HEK293 (cell line): ENCODE results near the gene PRKACG.

ENCODE experiments used
- CTCF ChIA-PET: fragments of 350-600 bp; formaldehyde crosslinking; extraction: SDS; loops from one replicate; lab custom pipeline; 2021; ENCODE audit warnings: antibody characterized with exemption; lab: Yijun Ruan, JAX
- POLR2A ChIA-PET: fragments of 300-600 bp; formaldehyde crosslinking; extraction: SDS; loops from one replicate; lab custom pipeline; 2020; ENCODE audit warnings: antibody characterized with exemption, inconsistent platforms; lab: Yijun Ruan, JAX
- H3K27ac ChIP-seq: fragments of 200-500 bp; sonication (Bioruptor generic); 2 replicates; pipeline ENCODE4 v1.5.1; 2014; ENCODE audit warnings: low read depth, low read length, control low read depth, inconsistent platforms; ENCODE audit errors: extremely low read depth
- H3K36me3 ChIP-seq, 2 experiments: fragments of 200-500 bp in 1 of 2; sonication (Bioruptor generic) in 1 of 2; 1 replicate in 1 of 2; 2 replicates in 1 of 2; pipeline ENCODE4 v1.5.1; 2014 to 2017; ENCODE audit warnings: inconsistent platforms in 2 of 2, low read length in 2 of 2; ENCODE audit not compliant: control insufficient read depth in 2 of 2, insufficient read depth in 1 of 2
- H3K4me1 ChIP-seq: fragments of 200-500 bp; sonication (Bioruptor generic); 2 replicates; pipeline ENCODE4 v1.5.1; 2014; ENCODE audit warnings: mild to moderate bottlenecking, low read length, inconsistent platforms; ENCODE audit not compliant: control insufficient read depth, insufficient read depth
- H3K4me3 ChIP-seq: 2 replicates; pipeline ENCODE4 v1.5.1; 2011; ENCODE audit warnings: low read depth, mild to moderate bottlenecking, control low read depth, low read length, moderate library complexity
- H3K9me3 ChIP-seq: fragments of 200-500 bp; sonication (Bioruptor generic); 2 replicates; pipeline ENCODE4 v1.5.1; 2014; ENCODE audit warnings: low read depth, low read length, inconsistent platforms; ENCODE audit not compliant: control insufficient read depth, insufficient read depth
- HOXD13 ChIP-seq: sonication (generic); formaldehyde crosslinking; IDR thresholded peaks from 2 replicates; pipeline ENCODE4 v1.8.0; 2022; ENCODE audit warnings: missing genetic modification reagents, borderline replicate concordance
- PRDM10 ChIP-seq: fragments of 450-650 bp; formaldehyde crosslinking; IDR thresholded peaks from 2 replicates; pipeline ENCODE4 v1.5.1; 2016; ENCODE audit warnings: missing biosample characterization, missing genetic modification characterization
- REST ChIP-seq: fragments of 450-650 bp; formaldehyde crosslinking; IDR thresholded peaks from 2 replicates; pipeline ENCODE4 v1.5.1; 2016; ENCODE audit warnings: missing biosample characterization, missing genetic modification characterization
- SP7 ChIP-seq: fragments of 450-650 bp; formaldehyde crosslinking; IDR thresholded peaks from 2 replicates; pipeline ENCODE4 v1.5.1; 2016; ENCODE audit warnings: missing biosample characterization, missing genetic modification characterization
- ZBTB48 ChIP-seq: fragments of 450-650 bp; formaldehyde crosslinking; IDR thresholded peaks from 2 replicates; pipeline ENCODE4 v1.5.1; 2016; ENCODE audit warnings: missing biosample characterization, missing genetic modification characterization
- ZNF133 ChIP-seq: fragments of 450-650 bp; formaldehyde crosslinking; IDR thresholded peaks from 2 replicates; pipeline ENCODE4 v1.5.1; 2016; ENCODE audit warnings: missing biosample characterization, missing genetic modification characterization
- ZNF157 ChIP-seq: fragments of 450-650 bp; formaldehyde crosslinking; IDR thresholded peaks from 2 replicates; pipeline ENCODE4 v1.5.1; 2016; ENCODE audit warnings: missing biosample characterization, missing genetic modification characterization
- ZNF335 ChIP-seq: fragments of 450-650 bp; formaldehyde crosslinking; conservative IDR thresholded peaks from 2 replicates; pipeline ENCODE4 v1.5.1; 2016; ENCODE audit warnings: missing biosample characterization, missing genetic modification characterization
- ZNF341 ChIP-seq: fragments of 450-650 bp; formaldehyde crosslinking; IDR thresholded peaks from 2 replicates; pipeline ENCODE4; 2016; ENCODE audit warnings: low read depth, missing biosample characterization, missing genetic modification characterization
- ZNF391 ChIP-seq: fragments of 450-650 bp; formaldehyde crosslinking; IDR thresholded peaks from 2 replicates; pipeline ENCODE4 v1.5.1; 2016; ENCODE audit warnings: low read depth, missing biosample characterization, missing genetic modification characterization, borderline replicate concordance
- ZNF394 ChIP-seq: fragments of 450-650 bp; formaldehyde crosslinking; IDR thresholded peaks from 2 replicates; pipeline ENCODE4 v1.5.1; 2016; ENCODE audit warnings: missing biosample characterization, missing genetic modification characterization, mild to moderate bottlenecking, moderate library complexity, borderline replicate concordance
- ZNF747 ChIP-seq: fragments of 450-650 bp; formaldehyde crosslinking; IDR thresholded peaks from 2 replicates; pipeline ENCODE4 v1.5.1; 2016; ENCODE audit warnings: missing biosample characterization, missing genetic modification characterization
- ZNF768 ChIP-seq: fragments of 450-650 bp; formaldehyde crosslinking; IDR thresholded peaks from 2 replicates; pipeline ENCODE4 v1.5.1; 2018; ENCODE audit warnings: missing biosample characterization, mild to moderate bottlenecking, missing genetic modification characterization
- TF ChIP-seq, protein P1 (sequence below): fragments of 450-650 bp; formaldehyde crosslinking; IDR thresholded peaks from 2 replicates; pipeline ENCODE4 v1.5.1; 2016; ENCODE audit warnings: missing biosample characterization, missing genetic modification characterization
- TF ChIP-seq, protein P2 (sequence below): fragments of 450-650 bp; formaldehyde crosslinking; IDR thresholded peaks from 2 replicates; pipeline ENCODE4 v1.5.1; 2016; ENCODE audit warnings: missing biosample characterization, missing genetic modification characterization, borderline replicate concordance

PRKACG gene

DNA sequence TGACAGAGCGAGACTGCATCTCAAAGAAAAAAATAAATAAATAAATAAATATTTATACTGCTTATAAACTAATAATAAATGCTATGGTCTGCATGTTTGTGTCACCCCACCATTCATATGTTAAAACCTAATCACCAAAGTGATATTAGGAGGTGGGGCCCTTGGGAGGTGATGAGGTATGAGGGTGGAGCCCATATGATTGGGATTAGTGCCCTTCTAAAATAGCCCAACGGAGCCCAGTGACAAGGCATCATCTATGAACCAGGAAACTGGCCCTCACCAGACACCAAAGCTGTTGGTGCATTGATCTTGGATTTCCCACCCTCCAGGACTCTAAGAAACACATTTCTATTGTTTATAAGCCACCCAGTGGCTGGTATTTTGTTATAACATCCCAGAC lies 26.7 kb upstream of the PRKACG start (continued):
- no peak for TF ChIP-seq PRDM10 (tag by site-specific recombination)
- TF ChIP-seq ZBTB48 (tag by site-specific recombination) = no peak
- no peak for TF ChIP-seq REST
- no peak for TF ChIP-seq ZNF133 (tag by site-specific recombination)

DNA sequence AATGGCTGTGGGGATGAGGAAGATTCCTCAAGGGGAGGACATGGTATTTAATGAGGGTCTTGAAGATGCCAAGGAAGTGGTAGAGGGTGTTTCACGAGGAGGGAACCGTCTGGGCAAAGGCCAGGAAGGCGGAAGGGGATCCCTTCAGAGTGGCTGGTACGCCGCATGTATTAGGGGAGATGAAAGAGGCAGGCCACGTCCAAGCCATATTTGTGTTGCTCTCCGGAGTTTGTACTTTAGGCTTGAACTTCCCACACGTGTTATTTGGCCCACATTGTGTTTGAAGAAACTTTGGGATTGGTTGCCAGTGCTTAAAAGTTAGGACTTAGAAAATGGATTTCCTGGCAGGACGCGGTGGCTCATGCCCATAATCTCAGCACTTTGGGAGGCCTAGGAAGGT lies 22.9 kb upstream of the PRKACG start:
- H3K4me3 ChIP-seq = peak overlapping the region; percentile 80
- ChIA-PET CTCF (interaction anchor here (0.7 to 2.0 kb wide), 7 partner anchors 13 to 406 kb away, joined by 3 to 10 read pairs (median 4); no protein-coding TSS in a partner anchor), POLR2A (no interaction called here)
- no peaks in the 10 kb centered on the region; a peak in 1 of 3 replicates for H3K36me3 ChIP-seq
- H3K4me1 ChIP-seq = no peaks in the 10 kb centered on the region
- H3K27ac ChIP-seq = no peak overlapping the region
- TF ChIP-seq SP7 (no peak), ZNF747 (no peak), ZNF394 (tag by site-specific recombination) (no peak), ZNF341 (tag by site-specific recombination) (no peak), ZNF391 (tag by site-specific recombination) (no peak), HOXD13 (CRISPR knock-in tag) (no peak), ZNF157 (tag by site-specific recombination) (no peak)
- no peaks in the 10 kb centered on the region for H3K9me3 ChIP-seq

DNA sequence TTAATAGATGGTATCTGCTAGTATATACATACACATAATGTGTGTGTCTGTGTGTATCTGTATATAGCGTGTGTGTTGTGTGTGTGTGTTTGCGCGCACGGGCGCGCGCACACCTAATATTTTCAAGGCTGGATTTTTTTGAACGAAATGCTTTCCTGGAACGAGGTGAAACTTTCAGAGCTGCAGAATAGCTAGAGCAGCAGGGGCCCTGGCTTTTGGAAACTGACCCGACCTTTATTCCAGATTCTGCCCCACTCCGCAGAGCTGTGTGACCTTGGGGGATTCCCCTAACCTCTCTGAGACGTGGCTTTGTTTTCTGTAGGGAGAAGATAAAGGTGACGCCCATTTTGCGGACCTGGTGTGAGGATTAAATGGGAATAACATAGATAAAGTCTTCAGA lies 22.4 kb upstream of the PRKACG start:
- Histone ChIP-seq H3K4me1 (no peaks in the 10 kb centered on the region), H3K9me3 (no peaks in the 10 kb centered on the region), H3K27ac (peak overlapping the region; percentile 54; the same call in 1 of the 2 replicates), H3K36me3 (no peaks in the 10 kb centered on the region; a peak in 1 of 3 replicates), H3K4me3 (peak overlapping the region; percentile 80)
- TF ChIP-seq, protein P1, sequence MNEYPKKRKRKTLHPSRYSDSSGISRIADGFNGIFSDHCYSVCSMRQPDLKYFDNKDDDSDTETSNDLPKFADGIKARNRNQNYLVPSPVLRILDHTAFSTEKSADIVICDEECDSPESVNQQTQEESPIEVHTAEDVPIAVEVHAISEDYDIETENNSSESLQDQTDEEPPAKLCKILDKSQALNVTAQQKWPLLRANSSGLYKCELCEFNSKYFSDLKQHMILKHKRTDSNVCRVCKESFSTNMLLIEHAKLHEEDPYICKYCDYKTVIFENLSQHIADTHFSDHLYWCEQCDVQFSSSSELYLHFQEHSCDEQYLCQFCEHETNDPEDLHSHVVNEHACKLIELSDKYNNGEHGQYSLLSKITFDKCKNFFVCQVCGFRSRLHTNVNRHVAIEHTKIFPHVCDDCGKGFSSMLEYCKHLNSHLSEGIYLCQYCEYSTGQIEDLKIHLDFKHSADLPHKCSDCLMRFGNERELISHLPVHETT = no peak
- 0 out of 2 replicates have a peak, but pooled peaks have one; percentile 24 for TF ChIP-seq ZNF335 (tag by site-specific recombination)
- TF ChIP-seq ZNF768 (tag by site-specific recombination) = peak; percentile 78; the same call in 1 of the 2 replicates
- TF ChIP-seq ZNF341 (tag by site-specific recombination) = no peak
- TF ChIP-seq, protein P2, sequence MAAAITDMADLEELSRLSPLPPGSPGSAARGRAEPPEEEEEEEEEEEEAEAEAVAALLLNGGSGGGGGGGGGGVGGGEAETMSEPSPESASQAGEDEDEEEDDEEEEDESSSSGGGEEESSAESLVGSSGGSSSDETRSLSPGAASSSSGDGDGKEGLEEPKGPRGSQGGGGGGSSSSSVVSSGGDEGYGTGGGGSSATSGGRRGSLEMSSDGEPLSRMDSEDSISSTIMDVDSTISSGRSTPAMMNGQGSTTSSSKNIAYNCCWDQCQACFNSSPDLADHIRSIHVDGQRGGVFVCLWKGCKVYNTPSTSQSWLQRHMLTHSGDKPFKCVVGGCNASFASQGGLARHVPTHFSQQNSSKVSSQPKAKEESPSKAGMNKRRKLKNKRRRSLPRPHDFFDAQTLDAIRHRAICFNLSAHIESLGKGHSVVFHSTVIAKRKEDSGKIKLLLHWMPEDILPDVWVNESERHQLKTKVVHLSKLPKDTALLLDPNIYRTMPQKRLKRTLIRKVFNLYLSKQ (tag by site-specific recombination) = no peak
- CTCF ChIA-PET = interaction anchor here (0.6 to 2.0 kb wide), 15 partner anchors 11 to 603 kb away, joined by 3 to 10 read pairs (median 4); no protein-coding TSS in a partner anchor
- POLR2A ChIA-PET = interaction anchor here (1.0 kb wide), 1 partner anchor 157 kb away, joined by 3 read pairs; no protein-coding TSS in a partner anchor
